Mesothelial cell of epicardium (in vitro differentiated cells): ENCODE data around the gene ARHGAP22. TPM values are rescaled to one million over a fixed set of nuclear protein-coding genes. Genes with fewer than 3 reads are reported as not detected.

Experiments used
- DNase-seq, 2 experiments: peaks; one replicate each; pipeline ENCODE4 v3.0.0; 2021; ENCODE audit warnings: low spot score in 2 of 2; ENCODE audit not compliant: unreplicated experiment in 2 of 2
- H3K27ac Mint-ChIP-seq: 2 replicates; pipeline ENCODE4 v1.8.0; 2021; ENCODE audit warnings: mixed read lengths
- H3K27me3 Mint-ChIP-seq: 2 replicates; pipeline ENCODE4 v1.8.0; 2021; ENCODE audit warnings: low read depth, mixed read lengths
- H3K36me3 Mint-ChIP-seq: 2 replicates; pipeline ENCODE4 v1.8.0; 2021; ENCODE audit warnings: mixed read lengths
- H3K4me1 Mint-ChIP-seq: 2 replicates; pipeline ENCODE4 v1.8.0; 2021; ENCODE audit warnings: mixed read lengths
- H3K4me3 Mint-ChIP-seq: 2 replicates; pipeline ENCODE4 v1.8.0; 2021; ENCODE audit warnings: mild to moderate bottlenecking, moderate library complexity, mixed read lengths
- H3K9me3 Mint-ChIP-seq: 2 replicates; pipeline ENCODE4 v1.8.0; 2021; ENCODE audit warnings: mixed read lengths
- CTCF ChIP-seq: fragments of 200-600 bp; sonication (generic); IDR thresholded peaks from one replicate; pipeline ENCODE4 v1.5.0; 2021; ENCODE audit warnings: antibody characterized with exemption; ENCODE audit not compliant: unreplicated experiment
- total RNA-seq: library from RNA; stranded (reverse); gene quantifications from 3 replicates; pipeline ENCODE4 v1.2.1, GENCODE V29; 2021

The ARHGAP22 gene
- total RNA-seq, 1 donor from 2014 or later, result 2.9 TPM

GRCh38 chr10:48564466-48565160 lies 40.3 kb downstream of the ARHGAP22 start:
- Mint-ChIP-seq H3K9me3 (peaks cover 8% of the 10 kb centered on the region), H3K27ac (no peak overlapping the region), H3K4me3 (no peak overlapping the region), H3K36me3 (no peaks in the 10 kb centered on the region), H3K4me1 (peaks cover 9% of the 10 kb centered on the region), H3K27me3 (peaks cover 20% of the 10 kb centered on the region)
- TF ChIP-seq CTCF, result no peak
- DNase-seq, result no peak

GRCh38 chr10:48557511-48558123 lies 47.3 kb downstream of the ARHGAP22 start:
- no peak for DNase-seq
- no peak for TF ChIP-seq CTCF
- Mint-ChIP-seq H3K27ac (no peak overlapping the region), H3K4me1 (no peaks in the 10 kb centered on the region), H3K27me3 (peaks cover 3% of the 10 kb centered on the region), H3K9me3 (peaks cover 8% of the 10 kb centered on the region), H3K4me3 (no peak overlapping the region), H3K36me3 (no peaks in the 10 kb centered on the region)

GRCh38 chr10:48556713-48557112 lies 48.2 kb downstream of the ARHGAP22 start:
- no peak for TF ChIP-seq CTCF
- no peak overlapping the region for H3K27ac Mint-ChIP-seq
- H3K27me3 Mint-ChIP-seq, result peaks cover 3% of the 10 kb centered on the region
- H3K4me1 Mint-ChIP-seq, result no peaks in the 10 kb centered on the region
- H3K36me3 Mint-ChIP-seq, result no peaks in the 10 kb centered on the region
- H3K4me3 Mint-ChIP-seq, result no peak overlapping the region
- peaks cover 3% of the 10 kb centered on the region for H3K9me3 Mint-ChIP-seq
- DNase-seq, result no peak

DNA sequence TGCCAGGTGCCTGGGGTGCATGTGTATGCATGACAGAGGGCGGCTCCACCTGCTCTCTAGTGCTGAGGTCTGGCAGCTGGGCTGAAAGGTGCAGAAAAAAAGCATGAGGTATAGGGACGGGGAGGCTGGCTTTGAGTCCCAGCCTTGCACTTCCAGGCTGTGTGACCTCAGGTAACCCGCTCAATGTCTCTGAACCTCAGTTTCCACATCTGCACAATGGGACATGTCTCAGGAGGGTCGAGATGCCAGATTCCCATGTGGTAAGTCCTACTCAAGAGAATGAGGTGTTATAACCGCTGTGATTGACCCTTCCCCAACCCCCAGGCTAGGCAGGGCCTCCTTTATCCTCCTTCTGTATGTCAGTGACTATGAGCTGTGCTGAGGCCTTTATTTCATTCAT lies 48.8 kb downstream of the ARHGAP22 start:
- no peak for TF ChIP-seq CTCF
- H3K36me3 Mint-ChIP-seq, result no peaks in the 10 kb centered on the region
- H3K27ac Mint-ChIP-seq, result no peak overlapping the region
- no peaks in the 10 kb centered on the region for H3K4me1 Mint-ChIP-seq
- H3K27me3 Mint-ChIP-seq, result peaks cover 3% of the 10 kb centered on the region
- peaks cover 3% of the 10 kb centered on the region for H3K9me3 Mint-ChIP-seq
- no peak for DNase-seq
- H3K4me3 Mint-ChIP-seq, result no peak overlapping the region

DNA sequence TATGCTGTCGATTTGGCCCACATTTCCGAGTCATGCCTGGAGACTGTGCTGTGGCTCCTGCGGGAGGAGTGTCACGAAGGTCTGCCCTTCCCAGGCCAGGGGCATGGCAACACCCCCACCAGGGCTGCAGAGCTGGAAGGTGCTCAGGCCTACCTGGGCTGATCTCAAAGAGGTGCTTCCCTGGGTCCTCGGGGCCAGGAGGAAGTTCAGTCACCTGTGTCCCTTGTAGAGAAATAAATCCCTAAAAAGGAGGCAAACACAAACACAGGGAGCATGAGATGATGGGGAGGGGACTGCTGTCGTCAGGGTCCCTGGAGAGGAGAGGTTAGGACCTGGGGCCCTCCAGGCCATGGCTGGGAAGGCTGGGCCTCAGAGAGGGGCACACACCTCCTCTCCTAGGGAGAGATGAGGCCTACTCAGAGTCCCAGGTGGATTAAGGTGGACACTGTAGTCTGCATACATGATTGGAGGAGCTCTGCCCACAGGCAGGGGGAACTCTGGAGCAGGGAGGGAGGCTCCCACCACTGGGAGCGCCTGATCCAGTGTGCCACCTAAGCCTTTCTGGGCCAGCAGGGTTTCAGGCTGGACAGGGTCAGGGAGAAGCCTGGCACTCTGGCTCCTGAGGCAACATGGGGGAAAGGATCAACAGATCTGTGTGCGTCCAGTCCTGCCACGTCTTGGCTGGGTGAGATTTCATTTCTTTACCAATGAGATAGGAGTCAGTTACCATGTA lies 49.4 kb downstream of the ARHGAP22 start:
- Mint-ChIP-seq H3K27me3 (peaks cover 7% of the 10 kb centered on the region), H3K36me3 (no peaks in the 10 kb centered on the region)

More for the DNA sequence above, 49.4 kb downstream of the ARHGAP22 start:
- Mint-ChIP-seq H3K9me3 (no peaks in the 10 kb centered on the region), H3K4me3 (no peak overlapping the region), H3K27ac (no peak overlapping the region), H3K4me1 (no peaks in the 10 kb centered on the region)
- DNase-seq, result no peak
- TF ChIP-seq CTCF, result no peak
